Stimulated activated CD4-positive, alpha-beta T cell treated with anti-CD3 and anti-CD28 coated beads, Interleukin-1b, Interleukin-23, amount 100 ng/mL, for 4 hours (primary cell): Measurements from ENCODE around the gene ZNF12.
"Not testable (repeated sequence)": the region's sequence is repeated elsewhere in the genome, so short reads cannot be mapped to it uniquely, and the experiment has no call there.

ENCODE experiments used
- DNase-seq, 2 donors: peaks; one replicate each; pipeline ENCODE4 v3.0.0-alpha.2; 2020; ENCODE audit warnings: low read depth in 2 of 2

Gene ZNF12

GRCh38 chr7:6706666-6707407, at the start of gene ZNF12:
Gene ZNF12 (minus strand): TSS chr7:6706947. CDS start chr7:6705173, 1,774 bp downstream.
- peak; percentile 91 to 95 for DNase-seq

- not testable (repeated sequence) for DNase-seq
Measured at GRCh38 chr7:6753964-6754363, 47.2 kb upstream of the ZNF12 start, which contains the start of gene RSPH10B2. Gene RSPH10B2 (plus strand): TSS chr7:6754103. CDS start chr7:6757678, 3,575 bp downstream.

- DNase-seq = not testable (repeated sequence)
Measured at GRCh38 chr7:6750173-6750572, 43.4 kb upstream of the ZNF12 start.

- not testable (repeated sequence) for DNase-seq
Measured at GRCh38 chr7:6749335-6749734, 42.6 kb upstream of the ZNF12 start.

GRCh38 chr7:6744410-6745100, 37.8 kb upstream of the ZNF12 start:
- DNase-seq = not testable (repeated sequence)

- not testable (repeated sequence) for DNase-seq
Measured at GRCh38 chr7:6738415-6738814, 31.7 kb upstream of the ZNF12 start.

GRCh38 chr7:6730343-6730633, 23.5 kb upstream of the ZNF12 start:
- DNase-seq = no peak

GRCh38 chr7:6729492-6730342, 23.0 kb upstream of the ZNF12 start:
- DNase-seq = peak; percentile 71 to 77

- not testable (repeated sequence) for DNase-seq
Measured at GRCh38 chr7:6728893-6729491, 22.2 kb upstream of the ZNF12 start.

- no peak for DNase-seq
Measured at GRCh38 chr7:6727663-6728062, 20.9 kb upstream of the ZNF12 start.

- DNase-seq = not testable (repeated sequence)
Measured at GRCh38 chr7:6726341-6726740, 19.6 kb upstream of the ZNF12 start.

- no peak for DNase-seq
Measured at GRCh38 chr7:6725003-6725402, 18.3 kb upstream of the ZNF12 start.

- DNase-seq = not testable (repeated sequence)
Measured at GRCh38 chr7:6724351-6724750, 17.6 kb upstream of the ZNF12 start.

- DNase-seq = no peak
Measured at GRCh38 chr7:6718124-6718523, 11.4 kb upstream of the ZNF12 start.

- DNase-seq = not testable (repeated sequence)
Measured at GRCh38 chr7:6715898-6716297, 9.2 kb upstream of the ZNF12 start.

- no peak for DNase-seq
Measured at GRCh38 chr7:6714360-6714759, 7.6 kb upstream of the ZNF12 start.

- DNase-seq = no peak
Measured at GRCh38 chr7:6709808-6710207, 3.1 kb upstream of the ZNF12 start.

- no peak for DNase-seq
Measured at GRCh38 chr7:6708304-6708703, 1.6 kb upstream of the ZNF12 start.

- DNase-seq = peak in 1 of 2 donors; percentile 12
Measured at GRCh38 chr7:6705959-6706665, 635 bp downstream of the ZNF12 start.

GRCh38 chr7:6701860-6702259, 4.9 kb downstream of the ZNF12 start:
- no peak for DNase-seq

GRCh38 chr7:6700793-6701192, 6.0 kb downstream of the ZNF12 start:
- DNase-seq = no peak
